ENCODE measurements around the gene RASAL1. TPM values are rescaled to one million over a fixed set of nuclear protein-coding genes. Genes with fewer than 3 reads are reported as not detected.
"Not testable (repeated sequence)": the region's sequence is repeated elsewhere in the genome, so short reads cannot be mapped to it uniquely, and the experiment has no call there.

The RASAL1 gene
- total RNA-seq, 1 donor from 2014 or later, result 2.2 TPM

DNA sequence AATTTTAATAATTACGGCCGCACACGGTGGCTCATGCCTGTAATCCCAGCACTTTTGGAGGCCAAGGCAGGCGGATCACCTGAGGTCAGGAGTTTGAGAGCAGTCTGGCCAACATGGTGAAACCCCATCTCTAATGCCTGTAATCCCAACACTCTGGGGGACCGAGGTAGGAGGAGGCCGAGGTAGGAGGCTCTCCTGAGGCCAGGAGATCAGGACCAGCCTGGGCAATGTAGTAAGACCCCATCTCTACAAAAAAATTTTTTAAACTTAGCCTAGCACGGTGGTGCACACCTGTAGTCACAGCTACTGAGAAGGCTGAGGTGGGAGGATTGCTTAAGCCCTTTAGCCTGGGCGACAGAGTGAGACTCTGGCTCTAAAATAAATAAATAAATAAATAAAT lies 8.4 kb upstream of the RASAL1 start:
- H3K27ac Mint-ChIP-seq, result no peak overlapping the region
- peaks cover 4% of the 10 kb centered on the region for H3K27me3 Mint-ChIP-seq (ENCODE audit: low read depth)
- peaks cover 6% of the 10 kb centered on the region for H3K4me1 Mint-ChIP-seq (ENCODE audit: low read depth)
- no peaks in the 10 kb centered on the region for H3K36me3 Mint-ChIP-seq (ENCODE audit: low read depth)
- intact Hi-C loops (cut with micrococcal nuclease), result no loop called here
- no peaks in the 10 kb centered on the region for H3K9me3 Mint-ChIP-seq
- DNase-seq (ENCODE audit: low spot score), result no peak
- H3K4me3 Mint-ChIP-seq (ENCODE audit: low read depth), result no peak overlapping the region

DNA sequence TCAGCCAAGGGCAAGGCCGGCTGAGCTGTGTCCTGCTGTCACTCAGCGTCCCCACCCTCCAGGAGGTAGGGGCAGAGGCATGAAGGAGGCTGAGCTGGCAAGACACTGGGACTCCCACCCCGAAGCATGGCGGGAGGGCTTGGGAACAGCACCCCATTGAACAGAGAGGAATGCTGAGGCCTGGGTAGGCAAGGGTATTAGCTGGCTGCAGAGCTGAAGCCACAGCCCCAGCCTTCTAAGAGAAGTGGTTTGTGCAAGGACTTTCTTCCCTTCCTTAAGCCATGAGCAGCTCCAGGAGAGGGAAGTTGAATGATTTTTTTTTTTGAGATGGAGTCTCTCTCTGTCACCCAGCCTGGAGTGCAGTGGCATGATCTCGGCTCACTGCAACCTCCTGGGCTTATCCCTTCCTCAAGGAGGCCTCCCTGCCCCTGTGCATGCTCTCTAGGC lies 7.3 kb upstream of the RASAL1 start:
- no peak overlapping the region for H3K27ac Mint-ChIP-seq
- H3K4me1 Mint-ChIP-seq (ENCODE audit: low read depth), result peaks cover 6% of the 10 kb centered on the region
- H3K27me3 Mint-ChIP-seq (ENCODE audit: low read depth), result peaks cover 4% of the 10 kb centered on the region
- no peaks in the 10 kb centered on the region for H3K9me3 Mint-ChIP-seq
- DNase-seq (ENCODE audit: low spot score), result no peak
- intact Hi-C loops (cut with micrococcal nuclease), result no loop called here
- H3K4me3 Mint-ChIP-seq (ENCODE audit: low read depth), result no peak overlapping the region
- H3K36me3 Mint-ChIP-seq (ENCODE audit: low read depth), result no peaks in the 10 kb centered on the region

DNA sequence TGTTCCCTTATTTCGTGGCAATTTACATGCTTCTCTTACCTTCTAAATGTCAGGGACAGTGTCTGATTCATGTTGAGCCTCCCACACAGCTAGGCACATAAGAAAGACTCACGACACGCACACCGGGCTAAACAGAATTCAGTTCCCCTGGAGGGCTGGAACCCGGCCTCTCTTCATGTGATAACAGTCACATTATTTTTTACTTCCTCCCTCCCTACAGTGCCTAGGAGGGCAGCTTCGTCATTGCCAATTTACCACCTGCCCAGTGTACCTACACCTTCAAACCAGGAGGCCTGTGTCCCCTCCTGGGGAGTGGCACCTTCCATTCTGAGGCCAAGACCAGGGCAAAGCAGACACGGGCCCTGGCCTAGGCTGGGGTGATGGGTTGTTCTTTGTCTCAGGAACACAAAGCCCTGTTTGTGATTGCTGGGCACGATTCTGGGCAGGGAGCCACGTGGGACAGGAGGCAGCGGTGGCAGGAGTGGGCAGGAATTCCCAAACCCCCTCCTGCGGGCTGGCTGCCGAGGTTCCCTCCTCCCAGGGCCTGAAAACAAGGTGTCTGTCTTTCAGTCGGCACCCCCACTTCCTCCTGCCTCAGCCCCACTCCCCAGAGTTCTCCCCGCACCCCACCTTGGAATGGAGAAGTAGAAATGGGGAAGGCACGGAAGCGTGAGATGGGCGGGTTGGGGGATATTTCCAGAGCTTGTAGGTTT lies 6.8 kb upstream of the RASAL1 start:
- no peaks in the 10 kb centered on the region for H3K9me3 Mint-ChIP-seq
- no peak overlapping the region for H3K4me3 Mint-ChIP-seq (ENCODE audit: low read depth)
- no peaks in the 10 kb centered on the region for H3K36me3 Mint-ChIP-seq (ENCODE audit: low read depth)
- peaks cover 6% of the 10 kb centered on the region for H3K4me1 Mint-ChIP-seq (ENCODE audit: low read depth)
- H3K27ac Mint-ChIP-seq, result peak overlapping the region; percentile 65
- H3K27me3 Mint-ChIP-seq (ENCODE audit: low read depth), result peaks cover 2% of the 10 kb centered on the region
- DNase-seq (ENCODE audit: low spot score), result no peak
- intact Hi-C loops (cut with micrococcal nuclease), result no loop called here

DNA sequence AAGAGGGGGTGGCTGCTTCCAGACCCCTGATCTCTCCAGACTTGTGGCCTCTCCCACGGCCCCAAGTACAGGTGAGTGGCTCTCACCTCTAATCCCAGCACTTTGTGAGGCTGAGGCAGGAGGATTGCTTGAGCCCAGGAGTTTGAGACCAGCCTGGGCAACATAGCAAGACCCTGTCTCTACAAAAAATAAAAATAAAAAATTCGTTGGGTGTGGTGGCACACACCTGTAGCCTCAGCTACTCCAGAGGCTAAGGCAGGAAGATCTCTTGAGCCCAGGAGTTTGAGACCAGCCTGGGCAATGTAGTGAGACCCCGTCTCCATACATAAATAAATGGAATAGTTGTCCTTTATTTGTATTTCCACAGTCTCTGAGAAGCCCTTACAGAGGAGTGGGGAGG lies 6.2 kb upstream of the RASAL1 start:
- H3K27me3 Mint-ChIP-seq (ENCODE audit: low read depth); DNase-seq (ENCODE audit: low spot score); H3K4me3 Mint-ChIP-seq (ENCODE audit: low read depth); intact Hi-C loops (cut with micrococcal nuclease); H3K36me3 Mint-ChIP-seq (ENCODE audit: low read depth); H3K4me1 Mint-ChIP-seq (ENCODE audit: low read depth); H3K9me3 Mint-ChIP-seq: not testable (repeated sequence)
- peak overlapping the region; percentile 65 for H3K27ac Mint-ChIP-seq

DNA sequence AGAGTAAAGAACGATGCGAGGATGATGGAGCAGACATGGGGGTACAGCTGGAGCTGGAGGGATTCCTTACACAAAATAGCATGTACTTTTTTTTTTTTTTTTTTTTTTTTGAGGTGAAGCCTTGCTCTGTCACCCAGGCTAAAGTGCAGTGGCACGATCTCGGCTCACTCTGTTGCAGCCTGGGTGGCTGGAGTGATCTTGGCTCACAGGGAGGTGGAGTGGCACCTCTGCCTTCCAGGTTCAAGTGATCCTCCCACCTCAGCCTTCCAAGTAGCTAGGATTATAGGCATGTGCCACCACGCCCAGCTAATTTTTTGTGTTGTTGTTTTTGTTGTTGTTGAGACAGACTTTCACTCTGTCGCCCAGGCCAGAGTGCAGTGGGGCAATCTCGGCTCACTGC lies 5.1 kb upstream of the RASAL1 start:
- Mint-ChIP-seq H3K36me3 (ENCODE audit: low read depth) (no peaks in the 10 kb centered on the region), H3K4me3 (ENCODE audit: low read depth) (no peak overlapping the region), H3K27me3 (ENCODE audit: low read depth) (no peaks in the 10 kb centered on the region), H3K27ac (no peak overlapping the region), H3K4me1 (ENCODE audit: low read depth) (peaks cover 18% of the 10 kb centered on the region), H3K9me3 (no peaks in the 10 kb centered on the region)
- DNase-seq (ENCODE audit: low spot score), result no peak
- intact Hi-C loops (cut with micrococcal nuclease), result no loop called here

DNA sequence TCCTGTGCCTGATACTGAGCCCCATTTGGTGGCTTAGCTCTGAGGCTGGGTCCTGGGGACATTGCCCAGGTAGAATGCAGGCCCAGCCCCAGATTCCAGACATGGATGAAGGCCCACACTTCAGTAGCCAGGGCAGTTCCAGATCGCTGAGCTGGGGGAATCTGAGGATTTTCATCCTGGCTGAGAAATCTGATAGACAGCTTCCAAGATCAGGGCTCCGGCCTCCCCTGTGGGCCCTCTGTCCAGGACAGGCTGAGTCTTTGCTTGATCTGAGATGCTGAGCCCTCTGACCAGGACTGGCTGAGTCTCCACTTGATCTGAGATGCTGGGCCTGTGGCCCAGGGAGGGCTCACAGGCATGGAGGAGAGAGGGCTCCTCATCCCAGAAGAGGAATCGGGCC lies 3.3 kb upstream of the RASAL1 start:
- intact Hi-C loops (cut with micrococcal nuclease), result loop anchor here (10.0 kb wide), 1 partner anchor 234 kb away; the partner anchor contains the start of gene OAS1
- Mint-ChIP-seq H3K36me3 (ENCODE audit: low read depth) (no peaks in the 10 kb centered on the region), H3K4me1 (ENCODE audit: low read depth) (peaks cover 20% of the 10 kb centered on the region), H3K27ac (no peak overlapping the region), H3K4me3 (ENCODE audit: low read depth) (no peak overlapping the region), H3K27me3 (ENCODE audit: low read depth) (no peaks in the 10 kb centered on the region), H3K9me3 (no peaks in the 10 kb centered on the region)
- DNase-seq (ENCODE audit: low spot score), result no peak

DNA sequence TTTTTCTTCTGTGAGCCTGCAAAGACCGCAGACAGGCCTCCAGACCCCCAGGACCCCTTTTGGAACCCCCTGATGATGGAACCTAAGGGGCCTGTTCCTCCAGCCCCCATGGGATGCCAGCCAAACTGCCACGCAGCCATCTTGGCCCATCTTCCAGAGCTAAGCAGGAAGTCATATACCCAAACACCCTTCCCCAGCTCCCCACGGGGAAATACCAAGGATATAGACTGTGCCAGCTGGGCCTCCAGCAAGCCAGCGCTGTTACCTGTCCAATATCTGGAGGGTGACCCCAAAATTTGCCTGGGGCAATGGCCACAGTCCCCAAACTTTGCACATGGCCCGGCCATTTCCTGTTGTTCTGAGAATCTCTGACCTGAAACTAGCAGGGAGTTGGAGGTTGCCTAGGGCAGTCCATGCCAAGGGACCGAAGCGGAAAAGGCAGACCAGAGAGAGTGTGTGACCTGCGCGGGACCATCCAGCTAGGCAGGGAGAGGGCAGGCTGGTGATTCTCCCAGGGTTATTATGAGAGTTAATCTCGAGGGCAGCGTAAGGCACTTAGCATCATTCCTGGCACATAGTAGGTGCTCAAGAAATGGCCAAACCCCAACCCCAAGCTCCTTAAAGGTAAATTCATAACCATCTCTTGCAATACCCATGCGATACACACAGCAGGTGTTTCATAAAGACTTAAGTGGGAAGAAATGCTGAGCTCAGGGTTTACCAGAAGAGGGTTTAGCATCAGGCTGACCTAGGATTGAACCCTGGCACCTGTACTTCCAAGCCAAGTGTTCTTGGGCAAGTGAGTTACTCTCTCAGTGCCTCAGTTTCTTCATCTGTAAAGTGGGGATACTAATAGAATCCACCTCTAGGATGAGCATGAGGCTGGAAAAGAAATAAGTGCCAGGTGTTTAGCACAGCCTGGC lies 2.6 kb upstream of the RASAL1 start:
- Mint-ChIP-seq H3K36me3 (ENCODE audit: low read depth) (no peaks in the 10 kb centered on the region), H3K27ac (no peak overlapping the region), H3K9me3 (no peaks in the 10 kb centered on the region), H3K27me3 (ENCODE audit: low read depth) (no peaks in the 10 kb centered on the region), H3K4me1 (ENCODE audit: low read depth) (peaks cover 20% of the 10 kb centered on the region), H3K4me3 (ENCODE audit: low read depth) (no peak overlapping the region)
- DNase-seq (ENCODE audit: low spot score), result no peak
- intact Hi-C loops (cut with micrococcal nuclease), result loop anchor here (2.0 to 10.0 kb wide), 2 partner anchors 15 to 233 kb away; partner anchors contain the start of gene OAS1

DNA sequence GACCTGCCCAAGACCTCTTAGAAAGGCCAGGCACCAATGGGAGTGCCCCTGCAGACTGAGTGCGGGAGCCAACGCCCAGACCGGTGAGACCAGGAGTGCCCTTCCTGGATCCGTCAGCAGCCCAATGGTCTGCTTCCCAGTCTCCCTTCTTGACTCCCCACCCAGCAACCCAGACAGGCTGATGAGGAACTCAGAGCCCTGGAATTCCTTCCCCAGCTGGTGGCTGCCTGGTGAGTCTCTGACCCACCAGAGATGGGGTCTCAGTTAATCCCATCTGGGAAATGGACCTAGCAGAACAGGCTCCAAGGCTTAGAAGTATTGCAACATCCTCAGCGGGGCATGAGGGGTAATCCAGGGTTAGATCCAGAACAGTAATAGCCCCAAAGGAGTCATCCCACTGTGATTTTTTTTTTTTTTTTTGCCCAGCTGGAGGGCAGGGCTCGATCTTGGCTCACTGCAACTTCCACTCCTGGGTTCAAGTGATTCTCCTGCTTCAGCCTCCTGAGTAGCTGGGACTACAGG lies 1.5 kb upstream of the RASAL1 start:
- Mint-ChIP-seq H3K4me3 (ENCODE audit: low read depth) (no peak overlapping the region), H3K4me1 (ENCODE audit: low read depth) (peaks cover 17% of the 10 kb centered on the region), H3K27me3 (ENCODE audit: low read depth) (no peaks in the 10 kb centered on the region), H3K9me3 (no peaks in the 10 kb centered on the region), H3K36me3 (ENCODE audit: low read depth) (no peaks in the 10 kb centered on the region), H3K27ac (no peak overlapping the region)
- no peak for DNase-seq (ENCODE audit: low spot score)
- intact Hi-C loops (cut with micrococcal nuclease), result loop anchor here (2.0 to 10.0 kb wide), 2 partner anchors 16 to 232 kb away; partner anchors contain the start of gene OAS1

DNA sequence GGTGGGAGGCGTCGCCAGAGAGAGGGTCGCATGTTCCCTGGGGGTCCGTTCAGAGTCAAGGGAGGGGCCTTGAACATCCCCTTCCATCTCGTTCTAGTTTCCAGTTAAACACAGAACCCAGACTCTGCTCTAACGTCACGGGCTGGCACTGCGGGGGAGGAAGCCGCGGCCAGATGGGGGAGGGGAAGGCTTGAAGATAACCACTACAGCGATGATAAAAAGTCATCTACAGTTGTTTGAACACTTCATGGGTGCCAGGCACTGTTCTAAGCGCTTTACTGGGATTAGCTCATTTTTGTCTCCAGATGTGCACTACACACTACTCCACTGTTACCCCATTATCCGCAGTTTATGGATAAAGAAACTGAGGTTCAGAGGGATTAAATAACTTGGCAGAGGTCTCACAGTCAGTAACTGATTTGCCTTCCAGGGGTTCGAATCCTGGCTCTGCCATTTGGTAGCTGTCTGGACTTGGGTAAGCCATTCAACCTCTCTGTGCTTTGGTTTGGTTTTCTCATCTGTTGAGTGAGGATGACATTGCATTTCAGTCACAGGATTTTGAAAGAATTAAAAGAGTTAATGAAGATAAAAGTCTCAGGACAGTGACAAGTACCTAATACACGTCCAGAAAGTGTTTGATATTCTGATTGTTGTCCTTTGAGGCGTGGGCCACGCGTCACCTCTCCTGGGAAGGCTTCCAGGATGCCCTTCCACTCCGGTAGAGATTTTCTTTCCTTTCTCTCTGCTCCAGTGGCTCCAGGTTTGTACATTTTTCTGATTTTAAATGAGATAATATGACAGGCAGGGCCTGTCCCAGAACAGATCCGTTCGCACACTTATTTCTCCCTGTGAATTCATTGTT lies 798 bp upstream of the RASAL1 start:
- intact Hi-C loops (cut with micrococcal nuclease), result loop anchor here (2.0 to 10.0 kb wide), 2 partner anchors 16 to 232 kb away; partner anchors contain the start of gene OAS1
- DNase-seq (ENCODE audit: low spot score), result peak; percentile 32
- no peaks in the 10 kb centered on the region for H3K27me3 Mint-ChIP-seq (ENCODE audit: low read depth)
- no peaks in the 10 kb centered on the region for H3K36me3 Mint-ChIP-seq (ENCODE audit: low read depth)
- no peaks in the 10 kb centered on the region for H3K9me3 Mint-ChIP-seq
- peaks cover 16% of the 10 kb centered on the region for H3K4me1 Mint-ChIP-seq (ENCODE audit: low read depth)
- H3K4me3 Mint-ChIP-seq (ENCODE audit: low read depth), result peak overlapping the region; percentile 77
- H3K27ac Mint-ChIP-seq, result peak overlapping the region; percentile 85

DNA sequence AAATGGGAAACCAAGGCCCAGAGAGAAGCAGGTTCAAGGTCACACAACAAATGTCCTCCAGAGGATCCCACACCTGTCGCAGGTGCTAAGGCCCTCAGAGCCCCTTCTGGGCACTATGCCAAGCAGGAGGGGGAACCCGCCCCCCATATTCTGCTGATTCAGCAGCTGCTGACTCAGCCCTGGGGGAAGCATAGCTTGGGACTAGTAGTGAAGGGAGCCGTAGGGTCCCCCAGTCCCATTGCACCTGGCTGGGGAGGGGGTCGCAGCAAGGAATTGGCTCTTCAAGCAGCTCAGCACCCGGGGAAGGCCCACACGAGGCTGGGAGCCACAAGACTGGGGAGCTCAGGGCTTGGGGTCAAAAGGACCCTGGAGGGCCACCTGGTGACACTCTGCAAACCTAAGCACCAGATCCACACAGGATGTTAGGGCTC lies 1.0 kb downstream of the RASAL1 start:
- no peaks in the 10 kb centered on the region for H3K36me3 Mint-ChIP-seq (ENCODE audit: low read depth)
- peak overlapping the region; percentile 58 for H3K4me3 Mint-ChIP-seq (ENCODE audit: low read depth)
- DNase-seq (ENCODE audit: low spot score), result no peak
- intact Hi-C loops (cut with micrococcal nuclease), result loop anchor here (10.0 kb wide), 1 partner anchor 230 kb away; the partner anchor contains the start of gene OAS1
- H3K4me1 Mint-ChIP-seq (ENCODE audit: low read depth), result peaks cover 14% of the 10 kb centered on the region
- no peaks in the 10 kb centered on the region for H3K9me3 Mint-ChIP-seq
- H3K27me3 Mint-ChIP-seq (ENCODE audit: low read depth), result no peaks in the 10 kb centered on the region
- no peak overlapping the region for H3K27ac Mint-ChIP-seq

DNA sequence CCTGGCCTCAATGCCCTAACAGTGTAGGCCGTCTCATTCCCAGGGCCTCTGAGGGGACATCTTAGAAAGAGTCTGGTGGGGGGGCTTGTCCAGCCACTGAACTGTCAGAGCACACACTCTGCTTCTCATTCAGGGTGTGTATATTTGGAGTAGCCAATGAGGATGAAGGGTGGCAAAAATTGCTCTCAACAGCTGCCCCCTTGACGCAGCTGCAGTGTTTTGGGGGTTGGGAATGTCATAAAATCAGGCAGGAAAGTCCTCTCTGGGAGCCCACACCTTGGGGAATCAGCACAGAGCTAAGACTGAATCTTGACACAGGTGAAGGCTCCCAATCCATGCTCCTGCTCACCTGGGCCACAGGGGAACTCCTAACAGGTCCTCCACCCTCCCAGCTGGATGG lies 1.5 kb downstream of the RASAL1 start:
- intact Hi-C loops (cut with micrococcal nuclease), result loop anchor here (10.0 kb wide), 1 partner anchor 229 kb away; the partner anchor contains the start of gene OAS1
- DNase-seq (ENCODE audit: low spot score), result no peak
- Mint-ChIP-seq H3K4me1 (ENCODE audit: low read depth) (peaks cover 14% of the 10 kb centered on the region), H3K4me3 (ENCODE audit: low read depth) (no peak overlapping the region), H3K27me3 (ENCODE audit: low read depth) (no peaks in the 10 kb centered on the region), H3K9me3 (no peaks in the 10 kb centered on the region), H3K36me3 (ENCODE audit: low read depth) (no peaks in the 10 kb centered on the region), H3K27ac (no peak overlapping the region)

DNA sequence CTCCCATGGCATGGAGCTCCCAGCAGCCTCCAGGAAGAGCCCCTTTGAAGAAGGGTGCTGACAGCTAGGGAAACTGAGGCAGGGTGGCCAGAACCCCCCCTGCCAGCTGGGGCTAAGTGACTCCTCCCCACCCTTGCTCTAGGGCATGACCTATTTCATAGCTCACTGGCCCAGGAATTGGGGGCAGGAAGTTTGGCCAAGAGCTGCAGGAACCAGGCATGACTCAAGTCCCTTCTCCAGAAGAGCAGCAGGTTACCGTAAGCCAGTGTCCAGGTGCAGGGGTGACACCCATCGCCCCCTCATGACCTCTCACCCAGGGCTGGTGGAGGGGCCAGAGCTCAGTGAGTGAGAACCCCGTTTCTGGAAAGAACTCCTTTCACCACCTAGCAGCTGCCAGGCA lies 1.9 kb downstream of the RASAL1 start:
- intact Hi-C loops (cut with micrococcal nuclease), result loop anchor here (10.0 kb wide), 1 partner anchor 229 kb away; the partner anchor contains the start of gene OAS1
- no peak overlapping the region for H3K4me3 Mint-ChIP-seq (ENCODE audit: low read depth)

More for the DNA sequence above, 1.9 kb downstream of the RASAL1 start:
- DNase-seq (ENCODE audit: low spot score), result no peak
- no peaks in the 10 kb centered on the region for H3K27me3 Mint-ChIP-seq (ENCODE audit: low read depth)
- H3K4me1 Mint-ChIP-seq (ENCODE audit: low read depth), result peaks cover 14% of the 10 kb centered on the region
- H3K9me3 Mint-ChIP-seq, result no peaks in the 10 kb centered on the region
- no peaks in the 10 kb centered on the region for H3K36me3 Mint-ChIP-seq (ENCODE audit: low read depth)
- H3K27ac Mint-ChIP-seq, result no peak overlapping the region
